Activated CD8-positive, alpha-beta memory T cell treated with anti-CD3 and anti-CD28 coated beads for 1 hour (primary cell): ENCODE measurements around the gene CRELD2.

Experiments used
- DNase-seq, 2 donors: peaks; one replicate each; pipeline ENCODE4 v3.0.0-alpha.2; 2020; ENCODE audit warnings: low read depth in 1 of 2; ENCODE audit errors: extremely low read depth in 1 of 2

The CRELD2 gene, protein sequence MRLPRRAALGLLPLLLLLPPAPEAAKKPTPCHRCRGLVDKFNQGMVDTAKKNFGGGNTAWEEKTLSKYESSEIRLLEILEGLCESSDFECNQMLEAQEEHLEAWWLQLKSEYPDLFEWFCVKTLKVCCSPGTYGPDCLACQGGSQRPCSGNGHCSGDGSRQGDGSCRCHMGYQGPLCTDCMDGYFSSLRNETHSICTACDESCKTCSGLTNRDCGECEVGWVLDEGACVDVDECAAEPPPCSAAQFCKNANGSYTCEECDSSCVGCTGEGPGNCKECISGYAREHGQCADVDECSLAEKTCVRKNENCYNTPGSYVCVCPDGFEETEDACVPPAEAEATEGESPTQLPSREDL

DNA sequence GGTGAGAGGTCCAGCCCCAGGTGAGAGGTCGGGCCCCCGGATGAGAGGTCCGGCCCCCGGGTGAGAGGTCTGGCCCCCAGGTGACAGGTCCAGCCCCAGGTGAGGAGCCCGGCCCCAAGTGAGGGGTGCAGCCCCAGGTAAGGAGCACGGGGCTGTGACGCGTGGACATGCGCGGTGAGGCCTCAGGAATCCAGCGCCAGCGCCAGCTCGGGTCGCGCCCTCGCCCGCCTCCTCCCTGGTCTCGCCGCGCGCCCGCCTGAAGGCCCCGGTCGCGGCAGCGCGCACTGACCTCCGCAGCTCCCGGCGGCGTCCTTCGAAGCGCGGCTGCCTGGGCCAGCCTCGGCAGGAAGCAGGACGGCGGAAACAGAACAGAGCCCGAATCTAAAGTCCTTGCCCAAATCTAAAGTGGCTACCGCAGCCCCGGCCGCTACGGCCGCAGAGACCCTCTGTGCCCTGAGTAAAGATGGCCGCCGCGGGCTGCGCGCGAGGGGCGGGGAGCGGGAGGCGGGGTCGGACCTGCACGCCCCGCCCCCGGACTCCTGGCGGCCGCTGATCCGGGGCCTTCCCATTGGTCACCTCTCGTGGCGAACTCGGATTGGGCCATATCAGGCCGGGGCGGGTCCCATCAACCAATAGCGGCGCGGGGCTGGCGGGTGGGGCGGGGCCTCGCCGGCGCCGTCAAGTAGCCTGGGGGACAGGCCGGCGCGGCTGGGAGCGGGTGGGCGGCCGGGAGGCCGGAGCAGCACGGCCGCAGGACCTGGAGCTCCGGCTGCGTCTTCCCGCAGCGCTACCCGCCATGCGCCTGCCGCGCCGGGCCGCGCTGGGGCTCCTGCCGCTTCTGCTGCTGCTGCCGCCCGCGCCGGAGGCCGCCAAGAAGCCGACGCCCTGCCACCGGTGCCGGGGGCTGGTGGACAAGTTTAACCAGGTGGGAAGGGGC lies at the start of gene CRELD2, which contains the start of gene ALG12:
Gene CRELD2, plus strand, starts transcription at position 661 of the 937 bp plus-strand sequence. Its CDS starts 136 bp downstream, at position 797.
Gene ALG12, minus strand, starts transcription at position 465 of the 937 bp plus-strand sequence. CDS start 4,673 bp downstream, outside the sequence.
- peak; percentile 91 to 96 for DNase-seq

DNA sequence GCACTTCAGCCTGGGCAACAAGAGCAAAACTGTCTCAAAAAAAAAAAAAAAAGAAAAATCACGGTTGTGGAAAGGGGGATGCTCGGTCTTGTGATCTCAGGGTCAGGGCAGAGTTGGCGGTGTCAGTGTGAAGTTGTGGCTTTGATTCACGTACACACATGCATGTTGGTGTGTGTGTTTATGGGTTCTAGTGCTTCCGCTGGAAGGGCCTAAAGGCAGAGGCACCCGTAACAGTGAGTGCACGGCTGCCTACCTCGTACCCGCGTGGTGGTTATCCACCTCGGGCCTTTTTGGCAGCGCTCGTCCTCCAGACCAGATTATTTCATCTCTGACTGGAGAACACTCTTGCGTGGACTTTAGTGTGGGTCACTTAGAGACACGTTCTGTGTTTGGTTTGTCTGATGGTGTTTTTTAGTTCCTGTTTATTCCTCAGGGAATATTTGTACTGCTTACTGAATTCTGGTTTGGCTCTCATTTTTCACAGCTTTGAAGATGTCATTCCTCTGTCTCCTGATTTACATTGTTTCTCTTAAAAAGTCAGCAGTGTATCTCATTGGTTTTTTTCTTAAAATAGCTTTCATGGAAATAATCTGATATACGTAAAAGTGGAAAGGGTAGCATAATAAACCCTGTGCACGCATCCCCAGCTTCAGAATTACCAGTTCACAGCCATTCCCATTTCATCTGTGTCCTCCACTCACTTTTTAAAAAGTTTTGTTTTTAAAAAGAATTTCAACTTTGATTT lies 49.2 kb upstream of the CRELD2 start:
- DNase-seq = no peak

DNA sequence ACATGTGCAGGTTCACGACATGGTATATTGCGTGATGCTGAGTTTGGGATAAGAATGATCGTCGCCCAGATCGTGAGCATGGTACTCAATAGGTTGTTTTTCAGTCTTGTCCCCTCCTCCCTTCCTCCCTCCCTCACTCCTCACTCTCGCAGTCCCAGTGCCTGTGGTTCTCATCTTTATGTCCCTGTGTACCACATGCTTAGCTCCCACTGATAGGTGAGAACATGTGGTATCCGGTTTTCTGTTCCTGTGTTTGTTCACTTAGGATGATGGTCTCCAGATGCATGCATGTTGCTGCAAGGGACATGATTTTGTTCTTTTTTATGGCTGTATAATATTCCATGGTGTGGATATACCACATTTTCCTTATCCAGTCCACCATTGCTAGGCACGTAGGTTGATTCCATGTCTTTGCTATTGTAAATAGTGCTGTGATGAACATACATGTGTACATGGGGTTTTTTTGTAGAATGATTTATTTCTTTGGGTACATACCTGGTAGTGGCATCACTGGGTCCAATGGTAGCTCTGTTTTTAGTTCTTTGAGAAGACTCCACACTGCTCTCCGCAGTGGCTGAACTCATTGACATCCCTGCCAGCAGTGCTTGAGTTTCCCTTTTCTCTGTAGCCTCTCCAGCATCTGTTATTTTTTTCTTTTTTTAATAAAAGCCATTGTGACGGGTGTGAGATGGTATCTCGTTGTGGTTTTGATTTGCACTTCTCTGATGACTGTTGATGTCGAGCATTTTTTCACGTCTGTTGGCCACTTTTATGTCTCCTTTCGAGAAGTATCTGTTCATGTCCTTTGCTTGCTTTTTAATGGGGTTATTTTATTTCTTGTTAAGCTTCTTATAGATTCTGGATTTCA lies 48.4 kb upstream of the CRELD2 start:
- no peak for DNase-seq

DNA sequence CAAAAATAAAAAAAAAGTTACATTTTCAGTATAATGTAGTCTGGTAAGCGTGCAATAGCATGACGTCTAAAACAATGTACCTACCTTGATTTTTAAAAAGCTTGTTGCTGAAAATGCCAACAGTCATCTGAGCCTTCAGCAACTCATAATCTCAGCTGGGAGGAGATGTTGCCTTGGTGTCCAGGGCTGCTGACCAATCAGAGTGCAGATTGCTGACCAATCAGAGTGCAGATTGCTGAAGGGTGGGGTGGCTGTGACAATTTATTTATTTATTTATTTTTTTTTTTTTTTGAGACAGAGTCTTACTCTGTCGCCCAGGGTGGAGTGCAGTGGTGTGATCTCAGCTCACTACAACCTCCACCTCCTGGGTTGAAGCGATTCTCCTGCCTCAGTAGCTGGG lies 47.0 kb upstream of the CRELD2 start:
- no peak for DNase-seq

DNA sequence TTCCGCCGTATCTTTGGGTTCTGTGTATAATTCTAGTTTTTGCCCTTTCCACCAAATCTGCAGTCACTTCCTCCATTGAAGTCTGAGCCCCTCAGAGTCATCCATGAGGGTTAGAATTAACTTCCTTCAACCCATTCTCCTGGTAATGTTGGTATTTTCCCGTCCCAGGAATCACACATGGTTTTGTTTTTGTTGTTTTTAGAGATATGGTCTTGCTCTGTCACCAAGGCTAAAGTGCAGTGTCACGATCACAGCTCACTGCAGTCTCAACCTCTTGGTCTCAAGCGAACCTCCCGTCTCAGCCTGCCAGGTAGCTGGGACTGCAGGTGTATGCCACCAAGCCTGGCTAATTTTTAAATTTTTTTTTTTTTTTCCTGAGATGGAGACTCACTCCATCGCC lies 46.1 kb upstream of the CRELD2 start:
- no peak for DNase-seq

DNA sequence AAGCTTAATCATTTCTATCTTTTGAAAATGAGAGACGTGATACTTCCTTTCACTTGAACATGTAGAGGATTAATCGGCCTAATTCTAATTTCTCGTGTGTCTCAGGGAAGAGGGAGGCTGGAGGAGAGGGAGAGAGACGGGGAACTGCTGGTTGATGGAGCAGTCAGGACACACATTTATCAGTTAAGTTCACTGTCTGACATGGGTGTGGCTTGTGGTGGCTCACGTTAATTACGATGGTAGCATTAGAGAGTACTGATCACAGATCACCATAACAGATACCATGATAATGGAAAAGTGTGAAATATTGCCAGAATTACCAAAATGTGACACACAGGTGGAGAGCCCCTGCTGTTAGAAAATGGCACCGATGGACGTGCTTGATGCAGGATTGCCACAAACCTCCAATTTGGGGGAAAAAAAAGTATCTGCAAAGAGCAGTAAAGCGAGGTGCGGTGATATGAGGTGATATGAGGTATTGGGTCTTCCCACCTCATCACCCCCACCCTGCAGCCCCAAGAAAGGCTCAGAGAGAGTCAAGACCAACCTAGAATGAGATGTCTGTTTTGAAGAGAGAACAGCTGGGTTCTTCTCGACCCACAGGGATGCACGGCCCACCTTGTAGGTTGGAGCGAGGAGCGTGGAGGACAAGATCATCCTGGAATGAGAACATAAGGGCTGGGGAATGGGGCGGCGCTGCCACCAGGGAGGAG lies 45.0 kb upstream of the CRELD2 start:
- no peak for DNase-seq

DNA sequence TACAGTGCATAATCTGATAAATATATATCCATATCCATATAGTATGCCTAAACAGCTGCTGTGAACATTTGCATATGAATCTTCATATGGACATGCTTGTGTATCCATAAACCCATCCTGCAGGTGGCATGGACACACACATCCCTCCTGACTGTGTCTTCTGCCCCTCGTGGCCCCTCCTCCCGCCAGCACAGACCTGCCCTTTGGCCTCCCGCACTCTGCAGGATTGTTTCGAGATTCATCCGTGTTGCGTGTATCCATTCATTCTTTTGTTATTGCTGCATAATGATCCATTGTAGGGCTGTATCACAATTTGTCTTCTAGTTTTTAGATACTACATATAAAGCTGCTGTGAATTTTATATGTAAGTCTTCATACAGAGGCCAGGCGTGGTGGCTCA lies 40.8 kb upstream of the CRELD2 start:
- DNase-seq = no peak

DNA sequence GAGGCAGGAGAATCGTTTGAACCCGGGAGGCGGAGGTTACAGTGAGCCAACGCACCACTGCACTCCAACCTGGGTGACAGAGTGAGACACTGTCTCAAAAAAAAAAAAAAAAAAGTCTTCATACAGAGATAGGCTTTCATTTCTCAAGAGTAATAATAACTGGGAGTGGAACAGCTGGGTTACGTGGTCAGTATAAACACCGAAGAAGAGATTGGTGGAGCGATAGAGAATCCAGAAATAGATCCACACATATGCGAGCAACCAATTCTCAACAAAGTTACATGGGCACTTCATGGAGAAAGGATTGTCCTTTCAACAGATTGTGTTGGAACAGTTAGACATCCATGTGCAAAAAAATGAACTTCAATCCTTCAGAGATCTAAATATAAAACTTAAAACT lies 40.2 kb upstream of the CRELD2 start:
- no peak for DNase-seq

DNA sequence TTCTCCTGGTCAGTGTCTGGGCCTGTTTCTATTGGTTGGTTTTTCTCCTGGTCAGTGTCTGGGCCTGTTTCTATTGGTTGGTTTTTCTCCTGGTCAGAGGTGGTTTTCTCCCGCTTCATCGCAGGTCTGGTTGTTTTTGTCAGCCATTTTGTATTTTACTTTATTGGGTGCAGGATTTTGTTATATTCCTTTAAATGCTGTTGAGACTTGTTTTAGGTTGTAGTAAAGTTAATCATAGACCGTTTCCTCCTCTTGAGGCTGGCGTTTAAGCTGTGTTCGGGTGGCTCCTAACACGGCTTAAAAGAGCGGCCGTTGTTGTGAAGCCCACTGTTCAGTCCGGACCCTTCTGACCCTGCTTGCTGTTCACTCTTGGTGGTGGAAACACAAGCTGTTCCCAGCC lies 38.6 kb upstream of the CRELD2 start:
- no peak for DNase-seq

DNA sequence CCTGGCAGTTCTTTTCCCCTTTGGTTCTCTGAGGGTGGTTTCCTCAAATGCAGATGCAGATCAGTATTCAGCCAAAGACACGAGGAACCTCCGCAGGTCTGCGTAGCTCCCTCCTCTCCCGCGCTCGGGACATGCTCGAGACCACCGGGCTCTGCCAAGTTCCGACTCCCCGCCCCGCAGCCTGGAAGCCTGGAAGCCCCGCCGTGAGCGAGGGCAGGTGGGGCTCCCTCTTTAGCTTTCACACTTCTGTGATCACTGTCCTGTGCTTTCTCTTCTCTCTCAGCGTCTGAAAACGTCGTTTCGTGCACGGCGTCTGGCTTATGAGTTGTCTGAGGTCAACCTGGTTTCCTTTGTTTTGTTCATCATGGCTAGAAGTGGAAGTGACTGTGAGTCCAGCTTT lies 38.2 kb upstream of the CRELD2 start:
- DNase-seq = no peak

DNA sequence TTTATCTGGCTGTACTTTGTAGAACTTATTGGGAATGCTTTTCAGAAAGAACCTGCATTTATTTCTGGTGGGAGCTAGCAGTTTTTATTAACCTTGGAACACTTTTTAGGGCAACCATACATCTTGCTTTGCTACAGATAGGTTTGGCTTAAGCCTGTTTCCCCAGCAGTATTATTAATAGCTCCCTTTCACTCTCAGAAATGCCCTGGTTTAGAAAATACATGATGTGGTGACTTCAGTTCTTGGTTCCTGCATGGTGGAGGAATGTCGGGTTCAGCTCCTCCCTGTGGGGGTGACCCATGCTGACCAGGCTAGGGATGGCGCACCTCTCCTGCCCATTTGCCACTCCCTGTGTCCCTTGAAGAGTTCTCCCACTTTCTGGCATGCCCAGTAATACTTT lies 36.6 kb upstream of the CRELD2 start:
- DNase-seq = no peak

DNA sequence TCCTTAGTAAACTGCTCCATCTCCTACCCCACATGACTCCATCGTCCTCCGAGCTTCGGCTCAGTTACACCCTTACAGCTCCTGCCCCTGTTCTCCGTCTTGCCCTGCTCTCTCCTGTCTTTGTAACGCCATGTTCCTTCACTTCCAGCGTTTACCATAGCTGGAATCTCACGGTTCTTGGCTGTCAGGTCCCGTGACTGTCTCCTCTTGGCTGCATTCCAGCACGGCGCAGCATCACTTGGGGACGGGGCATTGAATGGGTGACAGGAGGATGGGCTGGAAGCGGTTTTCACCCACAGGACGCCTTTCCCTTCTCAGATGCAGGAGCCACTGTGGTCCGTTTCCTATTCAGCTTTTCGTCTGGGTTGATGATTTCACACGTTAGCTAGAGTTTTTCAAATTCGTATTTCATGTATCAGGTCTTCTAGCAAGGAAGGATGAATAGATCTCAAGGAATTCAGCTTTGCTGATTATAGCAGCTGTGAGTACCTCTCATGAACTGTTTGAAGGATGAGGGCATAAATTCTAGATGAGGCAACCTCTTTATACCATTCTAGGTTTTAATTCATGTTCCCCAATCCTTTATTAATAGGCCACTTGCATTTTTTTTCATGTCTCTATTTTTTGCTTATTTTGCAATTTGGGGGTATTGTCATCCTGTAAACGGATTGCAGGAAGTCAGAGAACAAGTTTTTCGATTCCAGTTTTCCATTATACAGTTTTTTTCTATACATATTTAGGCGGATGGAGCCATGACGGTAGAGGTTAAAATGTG lies 35.7 kb upstream of the CRELD2 start:
- DNase-seq = no peak

DNA sequence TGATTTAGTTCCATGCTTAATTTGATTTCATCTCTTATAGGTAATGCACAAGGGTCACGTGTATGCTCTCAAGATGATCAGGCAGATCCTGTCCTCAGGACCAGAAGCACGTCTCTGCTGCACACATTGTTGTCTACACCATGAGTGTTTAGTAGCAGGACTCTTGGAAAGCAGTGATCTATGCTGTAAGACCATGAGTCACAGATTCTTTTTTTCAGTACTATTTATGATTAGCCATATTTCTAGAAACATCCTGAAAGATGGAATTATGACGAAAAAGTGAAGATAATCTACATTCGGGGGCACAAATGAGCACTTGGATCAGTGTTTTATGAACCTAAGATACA lies 35.2 kb upstream of the CRELD2 start:
- no peak for DNase-seq

DNA sequence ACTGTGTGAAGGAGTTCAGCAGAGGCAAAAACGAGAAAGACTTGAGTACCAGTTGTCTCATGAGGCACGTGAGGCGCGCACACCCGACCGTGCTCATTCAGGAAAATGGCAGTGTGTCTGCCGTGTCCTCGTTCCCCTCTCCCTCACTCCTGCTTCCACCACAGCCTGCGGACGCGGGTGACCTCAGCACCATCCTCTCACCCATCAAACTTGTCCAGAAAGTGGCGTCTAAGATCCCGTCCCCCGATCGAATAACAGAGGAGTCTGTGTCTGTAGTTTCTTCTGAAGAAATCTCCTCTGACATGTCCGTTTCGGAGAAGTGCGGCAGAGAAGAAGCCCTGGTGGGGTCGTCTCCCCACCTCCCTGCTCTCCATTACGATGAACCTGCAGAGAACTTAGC lies 34.4 kb upstream of the CRELD2 start:
- DNase-seq = no peak

DNA sequence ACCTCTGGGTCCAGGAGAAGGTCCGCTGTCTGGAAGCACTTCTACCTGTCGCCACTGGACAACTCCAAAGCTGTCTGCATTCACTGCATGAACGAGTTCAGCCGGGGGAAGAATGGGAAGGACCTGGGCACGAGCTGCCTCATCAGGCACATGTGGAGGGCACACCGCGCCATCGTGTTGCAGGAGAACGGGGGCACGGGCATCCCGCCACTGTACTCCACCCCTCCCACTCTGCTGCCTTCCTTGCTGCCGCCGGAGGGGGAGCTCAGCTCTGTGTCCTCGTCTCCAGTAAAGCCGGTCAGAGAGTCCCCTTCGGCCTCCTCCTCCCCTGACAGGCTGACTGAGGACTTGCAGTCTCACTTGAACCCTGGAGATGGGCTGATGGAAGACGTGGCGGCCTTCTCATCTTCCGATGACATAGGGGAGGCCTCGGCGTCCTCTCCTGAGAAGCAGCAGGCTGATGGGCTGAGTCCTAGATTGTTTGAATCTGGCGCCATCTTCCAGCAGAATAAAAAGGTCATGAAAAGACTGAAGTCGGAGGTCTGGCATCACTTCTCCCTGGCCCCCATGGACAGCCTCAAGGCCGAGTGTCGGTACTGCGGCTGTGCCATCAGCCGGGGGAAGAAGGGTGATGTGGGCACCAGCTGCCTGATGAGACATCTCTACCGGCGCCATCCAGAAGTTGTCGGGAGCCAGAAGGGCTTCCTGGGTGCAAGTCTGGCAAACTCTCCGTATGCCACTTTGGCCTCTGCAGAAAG lies 33.8 kb upstream of the CRELD2 start:
- DNase-seq = no peak

DNA sequence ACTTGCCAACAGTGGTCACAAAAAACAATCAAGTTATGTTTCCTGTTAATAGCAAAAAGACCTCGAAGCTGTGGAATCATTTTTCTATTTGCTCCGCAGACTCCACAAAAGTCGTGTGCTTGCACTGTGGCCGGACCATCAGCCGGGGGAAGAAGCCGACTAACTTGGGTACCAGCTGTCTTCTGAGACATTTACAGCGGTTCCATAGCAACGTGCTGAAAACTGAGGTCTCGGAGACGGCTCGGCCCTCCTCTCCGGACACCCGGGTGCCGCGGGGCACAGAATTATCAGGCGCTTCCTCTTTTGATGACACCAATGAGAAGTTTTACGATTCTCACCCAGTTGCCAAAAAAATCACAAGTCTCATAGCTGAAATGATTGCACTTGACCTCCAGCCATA lies 33.2 kb upstream of the CRELD2 start:
- DNase-seq = no peak

DNA sequence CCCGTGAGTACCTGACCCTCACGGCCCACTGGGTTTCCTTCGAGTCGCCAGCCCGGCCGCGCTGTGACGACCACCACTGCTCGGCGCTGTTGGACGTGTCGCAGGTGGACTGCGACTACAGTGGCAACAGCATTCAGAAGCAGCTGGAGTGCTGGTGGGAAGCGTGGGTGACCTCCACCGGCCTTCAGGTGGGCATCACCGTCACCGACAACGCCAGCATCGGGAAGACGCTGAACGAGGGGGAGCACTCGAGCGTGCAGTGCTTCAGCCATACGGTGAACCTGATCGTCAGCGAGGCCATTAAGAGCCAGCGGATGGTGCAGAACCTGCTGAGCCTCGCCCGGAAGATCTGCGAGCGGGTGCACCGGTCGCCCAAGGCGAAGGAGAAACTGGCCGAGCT lies 32.6 kb upstream of the CRELD2 start:
- no peak for DNase-seq

DNA sequence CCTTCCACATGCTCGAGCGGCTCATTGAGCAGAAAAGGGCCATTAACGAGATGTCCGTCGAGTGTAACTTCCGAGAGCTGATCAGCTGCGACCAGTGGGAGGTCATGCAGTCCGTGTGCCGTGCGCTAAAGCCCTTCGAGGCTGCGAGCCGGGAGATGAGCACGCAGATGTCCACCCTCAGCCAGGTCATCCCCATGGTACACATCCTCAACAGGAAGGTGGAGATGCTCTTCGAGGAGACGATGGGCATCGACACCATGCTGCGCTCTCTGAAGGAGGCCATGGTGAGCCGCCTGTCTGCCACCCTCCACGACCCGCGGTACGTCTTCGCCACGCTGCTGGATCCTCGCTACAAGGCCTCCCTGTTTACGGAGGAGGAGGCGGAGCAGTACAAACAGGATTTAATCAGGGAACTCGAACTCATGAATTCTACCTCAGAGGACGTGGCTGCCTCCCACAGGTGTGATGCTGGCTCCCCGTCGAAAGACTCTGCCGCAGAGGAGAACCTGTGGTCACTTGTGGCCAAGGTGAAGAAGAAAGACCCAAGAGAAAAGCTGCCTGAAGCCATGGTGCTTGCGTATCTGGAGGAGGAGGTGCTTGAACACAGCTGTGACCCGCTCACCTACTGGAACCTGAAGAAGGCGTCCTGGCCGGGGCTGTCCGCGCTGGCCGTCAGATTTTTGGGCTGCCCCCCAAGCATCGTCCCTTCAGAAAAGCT lies 31.9 kb upstream of the CRELD2 start:
- no peak for DNase-seq
